Panc1 (cell line): ENCODE results near the gene SIRT7. TPM values are rescaled to one million over a fixed set of nuclear protein-coding genes. Genes with fewer than 3 reads are reported as not detected.

Experiments used
- ATAC-seq: fragments of 200-7000 bp; cut with Tn5 transposase; 2 replicates; pipeline ENCODE4 v1.9.1; 2020; ENCODE audit warnings: mild to moderate bottlenecking, moderate library complexity
- BruUV-seq: library from RNA; stranded (reverse); fragments of 400-500 nt; replicated peaks from 2 replicates; lab custom pipeline; 2021; lab: Mats Ljungman, UMichigan
- CTCF ChIA-PET: fragments of 300-600 bp; sonication (Branson Sonifier 250); formaldehyde crosslinking; loops from one replicate; lab custom pipeline; 2022; ENCODE audit warnings: antibody characterized with exemption; lab: Charles Lee
- POLR2A ChIA-PET: fragments of 300-600 bp; sonication (Branson Sonifier 250); formaldehyde crosslinking; loops from one replicate; lab custom pipeline; 2022; ENCODE audit warnings: antibody characterized with exemption; lab: Charles Lee
- DNase-seq: peaks from one replicate; pipeline ENCODE4 v3.0.0-alpha.2; 2010; ENCODE audit warnings: low read depth, low spot score
- H3K27ac ChIP-seq: 2 replicates; pipeline ENCODE4 v1.5.1; 2011; ENCODE audit warnings: mild to moderate bottlenecking, low read length, inconsistent platforms
- H3K27me3 ChIP-seq: fragments of 200-500 bp; sonication (Bioruptor generic); 2 replicates; pipeline ENCODE4 v1.6.0; 2014; ENCODE audit warnings: low read length, inconsistent platforms; ENCODE audit not compliant: control insufficient read depth, insufficient read depth
- H3K36me3 ChIP-seq: fragments of 200-500 bp; sonication (Bioruptor generic); 2 replicates; pipeline ENCODE4 v1.5.1; 2014; ENCODE audit warnings: inconsistent platforms, mild to moderate bottlenecking, low read length, moderate library complexity; ENCODE audit not compliant: control insufficient read depth, insufficient read depth
- H3K4me1 ChIP-seq: 2 replicates; pipeline ENCODE4 v1.5.1; 2011; ENCODE audit warnings: inconsistent platforms, mild to moderate bottlenecking, low read length, moderate library complexity; ENCODE audit not compliant: control insufficient read depth, insufficient read depth
- H3K4me3 ChIP-seq, 2 experiments: 2 replicates each; pipeline ENCODE4 v1.5.1; 2011 to 2012; ENCODE audit warnings: low read depth in 2 of 2, low read length in 2 of 2, mild to moderate bottlenecking in 2 of 2, inconsistent platforms in 1 of 2, moderate library complexity in 1 of 2
- H3K9me3 ChIP-seq: fragments of 200-500 bp; sonication (Bioruptor generic); 2 replicates; pipeline ENCODE4 v1.5.1; 2014; ENCODE audit warnings: low read depth, mild to moderate bottlenecking, inconsistent platforms, low read length, moderate library complexity; ENCODE audit not compliant: control insufficient read depth, insufficient read depth
- POLR2AphosphoS5 ChIP-seq: IDR thresholded peaks from 2 replicates; pipeline ENCODE4 v1.6.1; 2012; ENCODE audit warnings: mild to moderate bottlenecking, low read depth, low read length, moderate library complexity
- TCF7L2 ChIP-seq: IDR thresholded peaks from 2 replicates; pipeline ENCODE4 v1.6.1; 2011; ENCODE audit warnings: mild to moderate bottlenecking, low read depth, low read length, inconsistent platforms
- in situ Hi-C: cut with HindIII; loops from 2 replicates; pipeline ENCODE4 v1.10.0; 2016; ENCODE audit warnings: low sequenced_read_pairs, low pct_unique_long_range_greater_than_20kb
- intact Hi-C: fragments of 100-400 bp; cut with micrococcal nuclease; formaldehyde crosslinking; loops from one replicate; pipeline ENCODE4 v1.10.0; 2022; ENCODE audit not compliant: unreplicated experiment
- total RNA-seq: library from RNA; stranded (reverse); gene quantifications from one replicate; pipeline ENCODE4 v1.2.1, GENCODE V29; 2021; ENCODE audit not compliant: unreplicated experiment
- TF ChIP-seq, protein P1 (sequence below): fragments of 450-650 bp; IDR thresholded peaks from 2 replicates; pipeline ENCODE4 v1.5.1; 2017; ENCODE audit warnings: mild to moderate bottlenecking
- TF ChIP-seq, protein P2 (sequence below), 2 experiments: IDR thresholded peaks; 2 replicates each; pipeline ENCODE4 v1.6.1; 2011 to 2012; ENCODE audit warnings: low read depth in 2 of 2, control low read depth in 1 of 2, low read length in 1 of 2, mild to moderate bottlenecking in 1 of 2, moderate library complexity in 1 of 2; ENCODE audit not compliant: insufficient read depth in 1 of 2

SIRT7 gene
- total RNA-seq, 1 experiment from 2014 or later: 82.5 TPM

DNA sequence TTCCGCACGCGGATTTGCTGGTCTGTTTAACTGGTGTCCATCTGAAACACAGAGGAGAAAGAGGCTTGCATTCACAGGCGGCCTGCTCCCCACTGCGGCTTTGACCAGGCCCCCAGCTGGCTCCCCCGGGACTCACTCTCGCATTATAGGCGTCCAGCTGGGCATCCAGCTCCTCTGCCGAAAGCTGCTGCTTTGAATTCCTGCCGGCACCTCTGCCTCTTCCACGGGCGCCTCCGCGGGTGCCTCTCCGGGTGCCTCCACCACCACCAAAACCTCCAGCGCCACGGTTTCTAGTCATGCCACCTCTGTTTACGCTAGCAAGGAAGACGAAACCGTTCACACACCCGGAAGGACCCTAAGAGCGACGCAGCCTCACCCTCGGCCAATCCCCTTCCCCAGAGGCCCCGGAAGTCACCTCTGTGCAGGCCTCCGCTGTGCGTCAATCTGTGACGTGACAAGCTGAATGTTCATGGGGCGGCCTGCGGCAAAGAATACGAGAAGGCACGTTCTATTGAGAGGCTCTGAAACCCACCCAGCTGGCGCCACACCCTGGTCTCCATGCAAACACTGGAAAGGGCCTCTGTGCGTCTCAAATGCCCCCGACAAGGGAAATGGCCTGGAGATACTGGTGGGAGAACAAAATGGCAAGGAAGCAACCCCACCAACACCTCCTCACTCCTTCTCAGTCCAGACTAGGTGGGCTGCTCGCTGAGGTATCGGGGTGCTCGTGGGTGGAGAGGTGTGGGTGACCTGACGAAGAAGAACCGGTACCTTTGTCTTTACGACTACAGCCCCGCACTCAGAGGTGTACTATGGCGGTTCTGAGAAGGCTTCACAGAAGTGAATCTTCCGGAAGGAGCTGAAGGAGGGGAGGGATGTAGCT, 29.6 kb downstream of the SIRT7 start:
- Histone ChIP-seq H3K4me3 (no peak overlapping the region), H3K27ac (no peak overlapping the region; the same call in 1 of the 2 replicates), H3K36me3 (peaks cover 33% of the 10 kb centered on the region), H3K9me3 (no peaks in the 10 kb centered on the region), H3K27me3 (no peaks in the 10 kb centered on the region), H3K4me1 (peaks cover 9% of the 10 kb centered on the region)
- ATAC-seq (no peak), DNase-seq (no peak)
- POLR2A ChIA-PET: interaction anchor here (0.6 kb wide), 1 partner anchor 179 kb away, joined by 3 read pairs; no protein-coding TSS in a partner anchor
- CTCF ChIA-PET: no interaction called here
- no TSS peak for BruUV-seq
- TF ChIP-seq, protein P1, sequence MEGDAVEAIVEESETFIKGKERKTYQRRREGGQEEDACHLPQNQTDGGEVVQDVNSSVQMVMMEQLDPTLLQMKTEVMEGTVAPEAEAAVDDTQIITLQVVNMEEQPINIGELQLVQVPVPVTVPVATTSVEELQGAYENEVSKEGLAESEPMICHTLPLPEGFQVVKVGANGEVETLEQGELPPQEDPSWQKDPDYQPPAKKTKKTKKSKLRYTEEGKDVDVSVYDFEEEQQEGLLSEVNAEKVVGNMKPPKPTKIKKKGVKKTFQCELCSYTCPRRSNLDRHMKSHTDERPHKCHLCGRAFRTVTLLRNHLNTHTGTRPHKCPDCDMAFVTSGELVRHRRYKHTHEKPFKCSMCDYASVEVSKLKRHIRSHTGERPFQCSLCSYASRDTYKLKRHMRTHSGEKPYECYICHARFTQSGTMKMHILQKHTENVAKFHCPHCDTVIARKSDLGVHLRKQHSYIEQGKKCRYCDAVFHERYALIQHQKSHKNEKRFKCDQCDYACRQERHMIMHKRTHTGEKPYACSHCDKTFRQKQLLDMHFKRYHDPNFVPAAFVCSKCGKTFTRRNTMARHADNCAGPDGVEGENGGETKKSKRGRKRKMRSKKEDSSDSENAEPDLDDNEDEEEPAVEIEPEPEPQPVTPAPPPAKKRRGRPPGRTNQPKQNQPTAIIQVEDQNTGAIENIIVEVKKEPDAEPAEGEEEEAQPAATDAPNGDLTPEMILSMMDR: no peak
- no peak for TF ChIP-seq TCF7L2
- TF ChIP-seq POLR2AphosphoS5: no peak
- TF ChIP-seq, protein P2, sequence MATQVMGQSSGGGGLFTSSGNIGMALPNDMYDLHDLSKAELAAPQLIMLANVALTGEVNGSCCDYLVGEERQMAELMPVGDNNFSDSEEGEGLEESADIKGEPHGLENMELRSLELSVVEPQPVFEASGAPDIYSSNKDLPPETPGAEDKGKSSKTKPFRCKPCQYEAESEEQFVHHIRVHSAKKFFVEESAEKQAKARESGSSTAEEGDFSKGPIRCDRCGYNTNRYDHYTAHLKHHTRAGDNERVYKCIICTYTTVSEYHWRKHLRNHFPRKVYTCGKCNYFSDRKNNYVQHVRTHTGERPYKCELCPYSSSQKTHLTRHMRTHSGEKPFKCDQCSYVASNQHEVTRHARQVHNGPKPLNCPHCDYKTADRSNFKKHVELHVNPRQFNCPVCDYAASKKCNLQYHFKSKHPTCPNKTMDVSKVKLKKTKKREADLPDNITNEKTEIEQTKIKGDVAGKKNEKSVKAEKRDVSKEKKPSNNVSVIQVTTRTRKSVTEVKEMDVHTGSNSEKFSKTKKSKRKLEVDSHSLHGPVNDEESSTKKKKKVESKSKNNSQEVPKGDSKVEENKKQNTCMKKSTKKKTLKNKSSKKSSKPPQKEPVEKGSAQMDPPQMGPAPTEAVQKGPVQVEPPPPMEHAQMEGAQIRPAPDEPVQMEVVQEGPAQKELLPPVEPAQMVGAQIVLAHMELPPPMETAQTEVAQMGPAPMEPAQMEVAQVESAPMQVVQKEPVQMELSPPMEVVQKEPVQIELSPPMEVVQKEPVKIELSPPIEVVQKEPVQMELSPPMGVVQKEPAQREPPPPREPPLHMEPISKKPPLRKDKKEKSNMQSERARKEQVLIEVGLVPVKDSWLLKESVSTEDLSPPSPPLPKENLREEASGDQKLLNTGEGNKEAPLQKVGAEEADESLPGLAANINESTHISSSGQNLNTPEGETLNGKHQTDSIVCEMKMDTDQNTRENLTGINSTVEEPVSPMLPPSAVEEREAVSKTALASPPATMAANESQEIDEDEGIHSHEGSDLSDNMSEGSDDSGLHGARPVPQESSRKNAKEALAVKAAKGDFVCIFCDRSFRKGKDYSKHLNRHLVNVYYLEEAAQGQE (IDR thresholded peaks at IDR 0.05; ENCODE audit: insufficient read depth in 1 of 2, low read depth in 2 of 2, low read length in 1 of 2): no peak
- intact Hi-C loops (no loop called here), in situ Hi-C loops (no loop called here)

- H3K27ac ChIP-seq: no peak overlapping the region
- ATAC-seq (peak; percentile 67), DNase-seq (no peak)
- H3K9me3 ChIP-seq: no peaks in the 10 kb centered on the region
- H3K4me1 ChIP-seq: peaks cover 9% of the 10 kb centered on the region
- no TSS peak for BruUV-seq
- POLR2A ChIA-PET: interaction anchor here (1.1 kb wide), 1 partner anchor 12 kb away, joined by 3 read pairs; no protein-coding TSS in a partner anchor
- intact Hi-C loops (no loop called here), in situ Hi-C loops (no loop called here)
- H3K36me3 ChIP-seq: peaks cover 36% of the 10 kb centered on the region
- TF ChIP-seq POLR2AphosphoS5: 0 out of 2 replicates have a peak, but pooled peaks have one; percentile 22
- no peak for TF ChIP-seq TCF7L2
- H3K4me3 ChIP-seq: no peak overlapping the region
- CTCF ChIA-PET: no interaction called here
- no peaks in the 10 kb centered on the region for H3K27me3 ChIP-seq
Observed at GRCh38 chr17:81885869-81886548, 32.0 kb downstream of the SIRT7 start.

GRCh38 chr17:81885454-81885853, 32.5 kb downstream of the SIRT7 start:
- TF ChIP-seq POLR2AphosphoS5: peak; percentile 57; the same call in 1 of the 2 replicates
- TF ChIP-seq, protein P1: no peak
- no peaks in the 10 kb centered on the region for H3K9me3 ChIP-seq
- no peak overlapping the region for H3K4me3 ChIP-seq
- ChIA-PET POLR2A (no interaction called here), CTCF (no interaction called here)
- no TSS peak for BruUV-seq
- intact Hi-C loops: no loop called here
- in situ Hi-C loops: no loop called here
- H3K27ac ChIP-seq: no peak overlapping the region
- H3K27me3 ChIP-seq: no peaks in the 10 kb centered on the region
- peaks cover 33% of the 10 kb centered on the region for H3K36me3 ChIP-seq
- ATAC-seq (no peak), DNase-seq (no peak)
- H3K4me1 ChIP-seq: peaks cover 9% of the 10 kb centered on the region
